H1 (cell line): ENCODE measurements around the gene MRRF. TPM values are rescaled to one million over a fixed set of nuclear protein-coding genes. Genes with fewer than 3 reads are reported as not detected.

Source experiments
- CTCF ChIA-PET: fragments of 300-600 bp; sonication (Branson Sonifier 250); formaldehyde crosslinking; loops from one replicate; lab custom pipeline; 2021; ENCODE audit not compliant: partially characterized antibody; lab: Charles Lee
- POLR2A ChIA-PET: fragments of 300-600 bp; sonication (Branson Sonifier 250); formaldehyde crosslinking; loops from one replicate; lab custom pipeline; 2021; ENCODE audit warnings: inconsistent platforms; ENCODE audit not compliant: partially characterized antibody; lab: Charles Lee
- DNase-seq, 2 experiments: peaks; one replicate each; pipeline versions ENCODE4 v3.0.0 to v3.0.0-alpha.2; 2010 to 2022; ENCODE audit warnings: low spot score in 2 of 2, low read depth in 1 of 2, mixed read lengths in 1 of 2
- FAIRE-seq: peaks from 2 replicates; lab custom pipeline; 2011; peaks lifted over from hg19 to GRCh38; lab: Jason Lieb, UNC
- H2AFZ ChIP-seq: 2 replicates; pipeline ENCODE4 v1.8.1; 2012; ENCODE audit warnings: low read length, inconsistent platforms
- H2AK5ac ChIP-seq: 2 replicates; pipeline ENCODE4 v1.6.1; 2013; ENCODE audit warnings: low read depth, low read length
- H2BK120ac ChIP-seq: replicated peaks from 2 replicates; pipeline ENCODE3; 2013; ENCODE audit warnings: low read depth, low read length, inconsistent platforms
- H2BK12ac ChIP-seq: 2 replicates; pipeline ENCODE4 v1.6.1; 2013; ENCODE audit warnings: low read depth, low read length
- H2BK15ac ChIP-seq: 2 replicates; pipeline ENCODE4 v1.6.1; 2013; ENCODE audit warnings: low read length
- H2BK20ac ChIP-seq: 2 replicates; pipeline ENCODE4 v1.6.1; 2013; ENCODE audit warnings: low read length
- H2BK5ac ChIP-seq: 2 replicates; pipeline ENCODE4 v1.6.1; 2013; ENCODE audit warnings: low read depth, low read length
- H3K14ac ChIP-seq: 2 replicates; pipeline ENCODE4 v1.6.1; 2013; ENCODE audit warnings: inconsistent platforms; ENCODE audit not compliant: insufficient read length
- H3K18ac ChIP-seq: 2 replicates; pipeline ENCODE4 v1.6.1; 2013; ENCODE audit warnings: low read length; ENCODE audit errors: extremely low read depth
- H3K23ac ChIP-seq: 2 replicates; pipeline ENCODE4 v1.6.1; 2013; ENCODE audit warnings: inconsistent platforms; ENCODE audit not compliant: insufficient read length
- H3K23me2 ChIP-seq: 2 replicates; pipeline ENCODE4 v1.6.1; 2013; ENCODE audit warnings: low read depth, low read length
- H3K27ac ChIP-seq: 2 replicates; pipeline ENCODE4 v1.6.1; 2011; ENCODE audit warnings: low read depth, low read length, inconsistent platforms
- H3K27me3 ChIP-seq, 4 experiments: replicated peaks in 1 of 4; 1 replicate in 1 of 4; 2 replicates in 3 of 4; pipeline versions ENCODE4 v1.6.1 to v1.8.1; 2011 to 2013; ENCODE audit warnings: low read length in 3 of 4, mild to moderate bottlenecking in 3 of 4, inconsistent platforms in 2 of 4, mixed read lengths in 2 of 4, moderate library complexity in 1 of 4; ENCODE audit not compliant: control insufficient read depth in 3 of 4, insufficient read depth in 3 of 4; ENCODE audit errors: extremely low read depth in 1 of 4
- H3K36me3 ChIP-seq, 4 experiments: 2 replicates each; pipeline versions ENCODE4 v1.6.1 to v1.8.1; 2011 to 2013; ENCODE audit warnings: mild to moderate bottlenecking in 4 of 4, low read length in 3 of 4, moderate library complexity in 2 of 4, control low read depth in 1 of 4, inconsistent platforms in 1 of 4; ENCODE audit not compliant: insufficient read depth in 4 of 4, control insufficient read depth in 2 of 4
- H3K4ac ChIP-seq: replicated peaks from 2 replicates; pipeline ENCODE3; 2013; ENCODE audit warnings: low read length, low read depth, mixed read lengths, inconsistent platforms; ENCODE audit not compliant: insufficient read length
- H3K4me1 ChIP-seq, 4 experiments: replicated peaks in 1 of 4; 1 replicate in 1 of 4; 2 replicates in 3 of 4; pipeline versions ENCODE4 v1.6.1 to v1.8.1; 2011 to 2013; ENCODE audit warnings: low read length in 3 of 4, inconsistent platforms in 2 of 4, mixed read lengths in 1 of 4; ENCODE audit not compliant: insufficient read depth in 4 of 4, control insufficient read depth in 3 of 4
- H3K4me2 ChIP-seq, 2 experiments: 2 replicates each; pipeline versions ENCODE4 v1.6.1 to v1.8.1; 2011 to 2013; ENCODE audit warnings: low read depth in 2 of 2, low read length in 2 of 2, control low read depth in 1 of 2, inconsistent platforms in 1 of 2, mild to moderate bottlenecking in 1 of 2; ENCODE audit not compliant: insufficient read depth in 1 of 2
- H3K4me3 ChIP-seq, 4 experiments: fragments of 200-600, 300-600 bp in 1 of 4; sonication (generic), shearing (Covaris generic), sonication (Bioruptor Twin) in 1 of 4; 2 replicates each; pipeline versions ENCODE4 v1.5.1 to v1.8.1; 2011 to 2016; ENCODE audit warnings: low read length in 4 of 4, low read depth in 3 of 4, control low read depth in 2 of 4, inconsistent platforms in 2 of 4, mild to moderate bottlenecking in 2 of 4, mixed read lengths in 1 of 4, moderate library complexity in 1 of 4; ENCODE audit not compliant: insufficient read depth in 2 of 4; ENCODE audit errors: extremely low read depth in 1 of 4
- H3K56ac ChIP-seq: replicated peaks from 2 replicates; pipeline ENCODE3; 2013; ENCODE audit warnings: low read depth, mild to moderate bottlenecking, mixed read lengths, low read length, inconsistent platforms; ENCODE audit not compliant: insufficient read length
- H3K79me1 ChIP-seq: 2 replicates; pipeline ENCODE4 v1.6.1; 2013; ENCODE audit warnings: low read depth, low read length, control low read depth
- H3K79me2 ChIP-seq, 2 experiments: 2 replicates each; pipeline versions ENCODE4 v1.6.1 to v1.8.1; 2012 to 2013; ENCODE audit warnings: low read length in 2 of 2, mild to moderate bottlenecking in 2 of 2, inconsistent platforms in 1 of 2; ENCODE audit not compliant: insufficient read depth in 2 of 2, control insufficient read depth in 1 of 2
- H3K9ac ChIP-seq, 4 experiments: replicated peaks in 1 of 4; 1 replicate in 1 of 4; 2 replicates in 3 of 4; pipeline versions ENCODE4 v1.6.1 to v1.8.1; 2011 to 2013; ENCODE audit warnings: low read depth in 3 of 4, low read length in 3 of 4, control low read depth in 2 of 4, mild to moderate bottlenecking in 2 of 4, moderate library complexity in 2 of 4, inconsistent platforms in 1 of 4; ENCODE audit errors: extremely low read depth in 1 of 4
- H3K9me3 ChIP-seq, 2 experiments: 2 replicates each; pipeline versions ENCODE4 v1.6.1 to v1.8.1; 2012 to 2013; ENCODE audit warnings: mild to moderate bottlenecking in 2 of 2, moderate library complexity in 2 of 2, control low read depth in 1 of 2, inconsistent platforms in 1 of 2, low read depth in 1 of 2, low read length in 1 of 2, mixed read lengths in 1 of 2; ENCODE audit not compliant: insufficient read depth in 2 of 2
- H4K20me1 ChIP-seq, 2 experiments: replicated peaks in 1 of 2; 2 replicates each; pipeline versions ENCODE3 to v1.8.1; 2011 to 2013; ENCODE audit warnings: inconsistent platforms in 2 of 2, low read length in 2 of 2, mild to moderate bottlenecking in 1 of 2; ENCODE audit not compliant: insufficient read depth in 2 of 2, control insufficient read depth in 1 of 2
- H4K5ac ChIP-seq: 2 replicates; pipeline ENCODE4 v1.6.1; 2013; ENCODE audit warnings: low read length, low read depth, mixed read lengths, inconsistent platforms; ENCODE audit not compliant: insufficient read length
- H4K8ac ChIP-seq: 2 replicates; pipeline ENCODE4 v1.8.0; 2013; ENCODE audit warnings: mild to moderate bottlenecking, moderate library complexity, low read length, inconsistent platforms; ENCODE audit not compliant: insufficient read depth; ENCODE audit errors: extremely low read depth
- H4K91ac ChIP-seq: replicated peaks from 2 replicates; pipeline ENCODE3; 2013; ENCODE audit warnings: low read length, mixed read lengths, inconsistent platforms; ENCODE audit not compliant: insufficient read length
- EP300 ChIP-seq, 2 experiments: IDR thresholded peaks; 1 replicate in 1 of 2; 2 replicates in 1 of 2; pipeline ENCODE4 v1.6.1; 2011 to 2012; ENCODE audit warnings: low read depth in 2 of 2, low read length in 2 of 2, mild to moderate bottlenecking in 2 of 2, borderline replicate concordance in 1 of 2, inconsistent platforms in 1 of 2, moderate library complexity in 1 of 2
- EZH2 ChIP-seq: fragments of 200-600 bp; sonication (generic); IDR thresholded peaks from 2 replicates; pipeline ENCODE4 v1.7.1; 2012; ENCODE audit warnings: low read depth, mild to moderate bottlenecking, moderate library complexity, low read length, inconsistent platforms; ENCODE audit not compliant: severe bottlenecking
- FOSL1 ChIP-seq: IDR thresholded peaks from 2 replicates; pipeline ENCODE4 v1.6.1; 2011; ENCODE audit warnings: mild to moderate bottlenecking, low read depth, low read length, moderate library complexity; ENCODE audit not compliant: insufficient read depth
- HDAC2 ChIP-seq, 2 experiments: fragments of 300-600 bp in 1 of 2; sonication (generic) in 1 of 2; IDR thresholded peaks; 2 replicates each; pipeline ENCODE4 v1.6.1; 2011 to 2012; ENCODE audit warnings: low read depth in 2 of 2, low read length in 2 of 2, mild to moderate bottlenecking in 2 of 2, moderate library complexity in 2 of 2, borderline replicate concordance in 1 of 2, inconsistent platforms in 1 of 2
- KDM4A ChIP-seq: IDR thresholded peaks from one replicate; pipeline ENCODE4 v1.7.1; 2012; ENCODE audit warnings: low read depth, mild to moderate bottlenecking, moderate library complexity, low read length, inconsistent platforms; ENCODE audit not compliant: severe bottlenecking
- POLR2A ChIP-seq, 2 experiments: IDR thresholded peaks; 1 replicate in 1 of 2; 2 replicates in 1 of 2; pipeline ENCODE4 v1.6.1; 2011; ENCODE audit warnings: low read depth in 2 of 2, low read length in 2 of 2, mild to moderate bottlenecking in 2 of 2; ENCODE audit errors: control extremely low read depth in 1 of 2
- POU5F1 ChIP-seq: IDR thresholded peaks from 2 replicates; pipeline ENCODE4 v1.6.1; 2011; ENCODE audit warnings: low read depth, mild to moderate bottlenecking, low read length, moderate library complexity
- RFX5 ChIP-seq: IDR thresholded peaks from 2 replicates; pipeline ENCODE4 v1.6.1; 2011; ENCODE audit warnings: low read depth, low read length, improper control_type of control experiment, borderline replicate concordance
- RXRA ChIP-seq: IDR thresholded peaks from 2 replicates; pipeline ENCODE4 v1.6.1; 2011; ENCODE audit warnings: low read depth, mild to moderate bottlenecking, low read length, moderate library complexity; ENCODE audit not compliant: insufficient read depth
- SP1 ChIP-seq: IDR thresholded peaks from 2 replicates; pipeline ENCODE4 v1.6.1; 2011; ENCODE audit warnings: low read depth, low read length
- USF2 ChIP-seq: IDR thresholded peaks from 2 replicates; pipeline ENCODE4 v1.6.1; 2011; ENCODE audit warnings: low read length, improper control_type of control experiment
- WGBS, 2 experiments: shearing (Covaris generic) in 1 of 2; methylation state at CpG; one replicate each; pipeline versions ENCODE4 v1.1.6 to v1.1.7; 2013 to 2015; ENCODE audit warnings: low lambda C conversion rate in 2 of 2, mixed read lengths in 2 of 2, inconsistent platforms in 1 of 2, low coverage in 1 of 2, missing lambda C conversion rate in 1 of 2; ENCODE audit not compliant: insufficient replicate concordance in 2 of 2, insufficient coverage in 1 of 2, insufficient read length in 1 of 2; ENCODE audit errors: extremely low coverage in 1 of 2, missing lambda C conversion rate in 1 of 2; 5-methylcytosine and 5-hydroxymethylcytosine counted together
- polyA plus RNA-seq, 7 experiments: library from polyadenylated mRNA; depleted of rRNA in 3 of 7; stranded (reverse) in 5 of 7; unstranded in 2 of 7; fragments of >200 nt in 5 of 7; fragments of 200-250 nt in 2 of 7; gene quantifications; 1 replicate in 5 of 7; 2 replicates in 1 of 7; 4 replicates in 1 of 7; pipeline versions ENCODE4 v1.2.1 to v1.2.3, GENCODE V29; 2011 to 2013; ENCODE audit warnings: missing spikeins in 2 of 7, mixed read lengths in 2 of 7
- total RNA-seq: library from RNA; stranded (reverse); fragmentation: NEBNext Ultra II Directional; extraction: Animal tissue kit (Norgen Biotek cat#: 25700); gene quantifications from 2 replicates; pipeline ENCODE4 v1.2.1, GENCODE V29; 2021
- TF ChIP-seq, protein P1 (sequence below): IDR thresholded peaks from 2 replicates; pipeline ENCODE4 v1.6.1; 2011; ENCODE audit warnings: low read depth, mild to moderate bottlenecking, low read length; ENCODE audit not compliant: insufficient read depth

The MRRF gene
- total and polyA plus RNA-seq, 2 of the 8 experiments (the other 6 are each of a cell fraction or from before 2014, with no cell fraction given): 29.4 to 47.8 TPM

DNA sequence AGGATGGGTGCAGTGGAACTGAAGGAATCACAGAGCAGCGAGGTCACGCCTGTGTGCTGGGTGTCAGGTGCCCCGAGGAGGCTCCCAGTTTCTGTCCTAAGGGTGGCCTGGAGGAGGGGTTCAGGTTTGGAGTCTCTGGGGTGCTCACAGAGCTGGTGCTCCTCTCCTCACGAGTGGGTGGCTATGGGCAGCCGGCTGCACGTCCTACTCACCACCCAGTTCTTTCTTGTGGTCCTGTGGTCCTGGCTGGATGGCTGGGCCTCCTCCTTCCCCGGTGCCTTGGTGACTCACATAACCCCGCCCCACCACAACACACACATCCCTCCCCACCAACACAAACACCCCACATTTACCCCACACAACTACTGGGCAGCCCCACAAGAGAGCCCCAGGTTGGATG is 96.2 kb downstream of the MRRF start:
- Histone ChIP-seq H2BK15ac (no peak overlapping the region), H3K9ac (no peak overlapping the region), H2BK20ac (no peak overlapping the region), H3K9me3 (no peaks in the 10 kb centered on the region), H3K27ac (no peak overlapping the region), H4K8ac (no peak overlapping the region), H2BK5ac (no peak overlapping the region), H3K4me2 (no peak overlapping the region), H3K14ac (no peak overlapping the region), H3K36me3 (no peaks in the 10 kb centered on the region), H3K4ac (no peak overlapping the region), H3K27me3 (no peaks in the 10 kb centered on the region; a peak in 2 of 7 replicates), H2BK120ac (no peak overlapping the region), H3K79me2 (no peaks in the 10 kb centered on the region), H3K56ac (no peak overlapping the region), H2BK12ac (no peak overlapping the region), H2AFZ (no peak overlapping the region), H3K18ac (no peak overlapping the region), H3K4me1 (no peaks in the 10 kb centered on the region), H2AK5ac (no peak overlapping the region), H3K23me2 (peaks cover 3% of the 10 kb centered on the region; the same call in 1 of the 2 replicates), H4K5ac (no peak overlapping the region), H3K23ac (no peak overlapping the region), H4K91ac (no peak overlapping the region), H3K79me1 (no peaks in the 10 kb centered on the region), H4K20me1 (no peaks in the 10 kb centered on the region), H3K4me3 (no peak overlapping the region)
- ChIA-PET POLR2A (no interaction called here), CTCF (interaction anchor here (0.8 to 3.0 kb wide), 6 partner anchors 8 to 237 kb away, joined by 3 to 14 read pairs (median 3); no protein-coding TSS in a partner anchor)
- WGBS, 2 experiments: 89% methylated on average over 8 of the region's 8 CpGs; no CpG with 5 or more reads in 1 of the 2 experiments
- FAIRE-seq (no peak), DNase-seq (no peak)
- no peak for TF ChIP-seq POU5F1
- no peak for TF ChIP-seq FOSL1
- no peak for TF ChIP-seq EP300 (IDR thresholded peaks at IDR 0.05; ENCODE audit: borderline replicate concordance in 1 of 2, low read depth in 2 of 2, low read length in 2 of 2)
- no peak for TF ChIP-seq KDM4A
- TF ChIP-seq, protein P1, sequence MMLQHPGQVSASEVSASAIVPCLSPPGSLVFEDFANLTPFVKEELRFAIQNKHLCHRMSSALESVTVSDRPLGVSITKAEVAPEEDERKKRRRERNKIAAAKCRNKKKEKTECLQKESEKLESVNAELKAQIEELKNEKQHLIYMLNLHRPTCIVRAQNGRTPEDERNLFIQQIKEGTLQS: no peak
- no peak for TF ChIP-seq USF2
- no peak for TF ChIP-seq RFX5
- no peak for TF ChIP-seq EZH2
- no peak for TF ChIP-seq SP1
- no peak for TF ChIP-seq HDAC2 (IDR thresholded peaks at IDR 0.05; ENCODE audit: borderline replicate concordance in 1 of 2, low read depth in 2 of 2, low read length in 2 of 2)
- TF ChIP-seq POLR2A (IDR thresholded peaks at IDR 0.05; ENCODE audit: control extremely low read depth in 1 of 2, low read depth in 2 of 2, low read length in 2 of 2): no peak
- TF ChIP-seq RXRA: no peak
